GF-D8 (cell line): Measurements from ENCODE around the gene ARHGAP10.

Experiments
- DNase-seq: peaks from one replicate; lab custom pipeline; 2025; lab: John Stamatoyannopoulos, UW

Gene ARHGAP10

DNA sequence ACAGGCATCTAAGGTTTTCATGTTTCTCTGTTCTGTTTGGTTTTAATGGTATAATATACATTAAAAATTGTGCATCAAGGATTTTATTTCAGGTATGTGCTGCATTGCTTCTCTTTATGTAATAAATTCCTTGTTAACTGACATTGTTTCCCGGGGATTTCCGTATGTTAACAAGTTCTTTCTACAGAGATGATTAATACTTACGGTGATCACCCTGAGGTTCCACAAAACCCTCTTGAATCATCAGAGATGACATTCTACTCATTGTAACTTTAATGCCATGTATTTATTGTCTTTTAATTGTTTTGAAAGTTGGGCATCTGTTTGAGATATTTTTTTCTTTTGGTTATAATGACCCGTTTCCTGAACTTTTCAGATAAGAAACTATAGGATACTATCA, 37.5 kb downstream of the ARHGAP10 start:
- no peak for DNase-seq

DNA sequence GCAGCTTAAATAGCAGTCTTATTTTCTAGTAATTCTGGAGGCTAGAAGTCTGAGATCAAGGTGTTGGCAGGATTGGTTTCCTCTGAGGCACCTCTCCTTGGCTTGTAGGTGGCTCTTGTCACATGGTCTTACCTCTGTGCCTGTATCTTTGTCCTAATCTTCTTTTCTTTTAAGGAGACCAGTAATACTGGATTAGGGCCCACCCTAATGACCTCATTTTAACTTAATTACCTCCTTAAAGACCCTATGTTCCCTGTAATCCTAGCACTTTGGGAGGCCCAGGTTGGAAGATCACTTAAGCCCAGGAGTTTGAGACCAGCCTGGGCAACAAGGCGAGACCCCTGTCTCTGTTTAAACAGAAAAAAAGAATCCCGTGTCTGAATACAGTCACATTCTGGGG, 38.9 kb downstream of the ARHGAP10 start:
- no peak for DNase-seq

DNA sequence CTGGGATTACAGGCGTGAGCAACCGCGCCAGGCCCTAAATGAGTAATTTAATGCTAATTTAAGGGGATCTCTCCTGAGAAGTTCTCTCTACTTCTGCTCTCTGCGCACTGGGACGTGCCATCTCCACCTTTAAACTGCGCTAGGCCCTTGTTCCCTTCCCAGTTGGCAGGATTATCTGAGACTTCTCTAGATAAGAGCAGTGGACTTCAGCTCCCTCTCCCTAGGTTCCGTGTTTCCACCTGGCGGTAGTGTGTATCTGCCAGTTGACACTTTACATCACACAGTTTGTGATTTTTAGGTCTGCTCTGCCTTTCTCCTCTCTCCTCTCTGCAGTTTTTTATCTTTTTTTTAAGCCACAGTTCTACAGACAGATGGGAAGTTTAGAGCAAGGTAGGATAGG, 40.2 kb downstream of the ARHGAP10 start:
- no peak for DNase-seq

DNA sequence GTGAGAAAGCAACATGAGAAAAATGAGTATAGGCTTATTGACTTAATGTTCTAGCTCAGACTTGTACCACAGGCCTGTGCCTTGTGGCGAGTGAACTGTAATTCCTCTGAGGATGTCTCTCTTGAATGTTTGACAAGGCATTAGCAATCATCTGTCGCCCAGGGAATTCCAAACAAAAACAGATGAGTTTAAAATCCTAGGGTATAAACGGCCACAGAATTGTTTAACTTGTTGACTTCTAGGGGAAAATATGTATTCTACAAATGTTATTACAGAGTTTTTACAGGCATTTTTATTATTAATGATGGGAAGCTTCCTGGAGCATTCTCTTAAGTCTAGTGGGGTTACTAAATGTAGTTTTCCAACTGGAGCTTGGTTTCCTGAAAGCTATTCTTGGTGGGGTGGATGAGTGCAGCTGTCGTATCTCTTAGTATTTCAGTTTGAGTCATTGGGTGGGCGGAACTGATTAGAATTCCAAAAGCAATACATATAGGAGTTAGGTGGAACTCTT, 40.6 kb downstream of the ARHGAP10 start:
- no peak for DNase-seq

DNA sequence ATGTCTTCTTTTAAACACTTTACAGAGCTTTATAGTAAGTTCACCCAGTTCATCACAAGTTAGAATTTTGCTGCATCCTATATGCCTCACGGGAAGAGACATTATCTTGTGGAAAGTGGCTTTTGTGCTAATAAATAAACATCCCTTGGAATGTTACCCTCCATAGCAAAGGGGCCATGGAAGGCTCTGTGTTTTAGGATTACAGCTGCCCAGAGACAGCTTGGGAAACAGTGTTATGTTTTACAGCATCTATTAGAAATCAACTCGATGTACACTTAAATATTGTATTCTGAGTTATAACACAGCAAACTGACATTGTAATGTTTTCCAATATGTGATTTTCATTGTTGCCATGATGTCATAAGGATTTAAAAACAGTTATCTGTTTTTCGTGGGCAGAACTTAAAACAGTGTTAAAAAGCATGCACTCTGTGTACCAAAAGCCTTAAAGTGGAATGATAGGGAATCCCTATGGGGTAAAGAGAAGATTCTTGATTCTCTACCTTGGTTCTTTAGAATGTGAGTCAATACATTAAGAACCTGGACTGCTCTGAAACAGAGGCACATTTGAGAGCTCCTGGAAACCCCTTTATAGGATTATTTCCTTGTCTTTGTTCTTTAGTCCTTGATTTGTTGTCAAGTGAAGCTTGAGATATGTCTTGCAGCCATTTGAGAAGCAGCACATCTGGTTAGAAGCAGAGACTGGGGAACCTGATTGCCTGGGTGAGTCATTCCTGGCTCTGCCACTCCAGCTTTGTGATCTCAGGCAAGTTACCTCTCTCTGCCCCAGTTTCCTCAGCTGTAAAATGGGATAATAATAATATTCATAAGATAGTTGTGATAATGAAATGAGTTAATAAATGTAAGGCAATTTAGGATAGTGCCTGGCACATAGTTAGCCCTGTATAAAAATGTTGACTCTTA, 41.6 kb downstream of the ARHGAP10 start:
- DNase-seq = no peak

DNA sequence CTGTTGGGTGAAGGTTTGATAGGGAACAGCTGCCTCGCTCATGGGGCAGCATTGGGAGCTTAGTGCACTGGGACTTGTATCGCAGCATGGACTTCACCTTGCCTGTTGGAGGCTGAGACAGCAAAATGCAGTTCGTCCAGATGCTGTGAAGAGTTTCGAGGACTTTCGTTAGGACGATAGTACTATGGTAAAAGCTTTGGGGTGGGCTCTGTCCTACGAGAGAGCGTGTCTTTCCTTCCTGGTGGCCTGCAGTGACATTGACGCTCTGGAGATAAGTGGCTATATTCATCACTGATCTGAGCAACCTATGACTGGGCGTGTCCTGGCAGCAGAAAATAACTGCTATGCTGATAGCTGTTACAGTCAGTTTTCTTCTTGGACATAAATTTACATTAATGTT, 44.8 kb downstream of the ARHGAP10 start:
- DNase-seq = no peak

DNA sequence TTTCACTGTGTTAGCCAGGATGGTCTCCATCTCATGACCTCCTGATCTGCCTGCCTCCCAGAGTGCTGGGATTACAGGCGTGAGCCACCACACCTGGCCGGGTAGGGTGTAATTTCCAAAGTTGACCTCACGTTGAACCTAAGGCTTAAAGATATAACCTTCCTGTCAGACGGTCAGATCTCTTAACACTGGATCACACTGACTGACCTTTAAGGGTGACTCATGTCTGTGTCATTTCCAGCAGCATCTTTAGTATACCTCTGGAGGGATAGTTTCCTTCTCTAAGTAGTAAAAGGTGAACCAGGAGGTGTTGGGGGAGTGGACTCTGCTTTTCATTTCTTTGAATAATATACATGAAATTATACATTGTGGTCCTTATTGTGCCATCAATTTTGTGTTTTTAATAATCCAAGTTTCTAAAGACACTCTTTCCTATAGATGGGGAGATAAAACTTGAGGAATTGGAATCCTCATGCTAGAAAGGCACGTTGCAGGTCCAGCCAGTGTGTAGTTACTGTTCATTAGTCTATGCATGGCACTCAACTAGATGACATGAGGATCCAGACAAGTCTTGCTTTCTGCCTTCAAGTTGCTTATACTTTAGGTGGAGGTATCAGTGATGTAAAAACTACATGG, 45.7 kb downstream of the ARHGAP10 start:
- no peak for DNase-seq

DNA sequence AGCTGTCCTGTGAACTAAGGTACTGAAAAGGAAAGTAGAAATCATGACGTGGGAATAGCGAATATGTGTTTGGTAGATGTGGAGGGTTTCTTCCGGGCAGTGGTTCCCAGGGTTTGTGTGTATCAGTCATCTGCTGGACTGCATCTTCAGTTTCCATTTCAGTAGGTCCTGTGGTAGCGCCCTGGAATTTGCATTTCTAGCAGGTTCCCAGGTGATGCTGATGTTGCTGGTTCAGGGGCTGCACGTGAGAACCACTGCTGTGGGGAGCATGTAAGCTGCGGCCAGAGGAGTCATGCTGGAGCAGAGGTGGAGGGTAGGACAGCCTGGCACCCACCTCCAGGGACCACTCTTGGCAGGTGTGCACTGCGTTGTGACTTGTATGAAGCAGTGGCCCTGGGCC, 47.1 kb downstream of the ARHGAP10 start:
- DNase-seq = no peak

DNA sequence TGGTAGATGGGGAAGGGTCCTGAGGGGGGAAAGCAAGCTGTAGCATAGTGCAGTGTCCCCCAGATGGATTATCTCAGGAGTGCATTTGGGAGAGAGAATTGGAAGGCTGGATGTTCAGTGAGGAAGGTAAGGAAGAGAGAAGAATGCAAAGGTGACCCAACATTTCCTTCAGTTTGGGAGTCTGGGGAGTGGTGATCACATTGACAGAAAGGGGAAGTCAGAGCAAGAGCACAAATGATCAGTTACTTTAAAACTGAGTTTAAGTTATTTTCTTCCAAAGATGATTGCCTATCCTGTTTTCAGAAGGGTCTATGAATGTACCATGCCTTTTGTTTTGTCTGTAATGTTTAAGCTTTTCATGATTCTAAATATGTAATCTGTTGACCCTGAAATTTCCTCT, 47.6 kb downstream of the ARHGAP10 start:
- no peak for DNase-seq

DNA sequence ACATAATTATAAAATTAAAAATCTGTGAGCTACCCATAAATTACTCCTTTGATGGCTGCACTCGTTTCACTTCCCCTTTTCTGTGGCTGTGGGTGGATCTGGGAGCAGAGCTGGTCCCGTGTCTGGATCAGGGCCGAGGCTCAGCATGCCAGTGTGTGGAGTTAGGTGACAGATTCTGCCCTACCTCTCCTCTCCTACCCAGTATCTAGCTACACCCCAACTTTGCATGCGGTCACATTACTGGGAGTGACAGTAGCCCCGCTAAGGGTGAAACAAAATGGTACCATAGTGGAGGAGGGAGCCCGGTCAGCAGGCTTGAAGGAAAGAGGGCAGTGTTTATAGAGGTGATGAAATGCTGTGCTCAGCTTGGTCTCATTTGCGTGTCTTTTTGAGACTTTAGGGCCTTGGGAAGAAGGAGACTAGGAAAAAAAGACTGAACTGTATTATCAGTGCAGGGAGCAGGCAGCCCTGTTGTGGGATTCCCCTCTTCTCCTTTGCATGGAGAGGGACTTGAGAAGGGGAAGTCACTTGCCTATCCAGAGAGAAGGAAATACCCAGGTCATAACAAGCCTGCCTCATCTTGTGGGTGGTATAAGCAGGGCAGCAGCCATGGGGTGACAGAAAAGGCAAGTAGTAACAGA, 48.4 kb downstream of the ARHGAP10 start:
- DNase-seq = peak; percentile 10

DNA sequence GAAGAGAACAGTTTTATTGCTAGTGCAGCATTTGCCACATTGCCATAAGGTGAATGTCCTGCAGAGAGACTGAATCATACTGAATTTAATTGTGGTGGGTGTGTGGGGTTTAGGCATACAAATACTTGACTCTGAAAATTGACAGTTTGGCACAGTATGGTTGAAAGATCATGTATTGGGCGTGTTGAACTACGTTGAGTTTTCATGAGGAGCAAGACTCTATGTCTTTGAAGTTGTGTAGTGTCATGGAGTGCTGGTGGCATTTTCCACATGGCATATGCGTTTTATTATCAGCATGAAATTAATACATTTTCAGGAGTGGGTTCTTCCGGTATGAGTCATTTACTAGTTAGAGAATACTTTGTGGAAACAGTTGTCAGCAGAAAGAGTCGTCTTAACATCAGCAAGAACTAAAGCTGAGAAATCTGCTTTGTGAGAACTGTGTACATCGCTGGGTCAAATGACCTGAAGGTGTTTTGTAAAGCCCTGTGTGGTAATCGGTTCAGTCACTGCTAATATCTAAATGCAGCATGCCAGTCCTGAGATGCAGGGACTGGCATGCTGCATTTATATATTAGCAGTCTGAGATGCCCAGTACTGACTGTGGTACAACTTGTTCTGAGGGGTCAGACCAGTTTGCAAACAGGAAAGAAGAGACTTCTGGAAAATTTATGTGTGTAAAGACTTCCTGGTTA, 50.3 kb downstream of the ARHGAP10 start:
- DNase-seq = no peak

DNA sequence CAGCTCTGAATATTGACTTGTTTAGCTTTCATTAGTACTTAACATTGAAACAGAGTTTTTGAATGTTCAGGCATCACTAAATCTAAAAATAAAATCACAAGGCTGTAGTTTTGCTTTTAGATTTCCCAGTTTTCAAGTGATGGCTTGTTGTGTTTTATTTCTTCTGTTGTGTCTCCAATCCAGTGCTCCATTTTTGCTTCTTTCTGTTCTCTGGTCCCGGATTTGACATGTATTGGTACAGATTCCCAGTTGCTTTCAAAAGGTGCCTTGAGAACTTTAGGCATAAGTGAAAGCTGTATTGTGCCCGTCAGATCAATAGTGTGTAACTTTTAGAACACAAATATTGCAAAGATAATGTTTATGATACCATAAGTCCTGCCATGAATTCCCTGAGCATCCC, 53.2 kb downstream of the ARHGAP10 start:
- no peak for DNase-seq

DNA sequence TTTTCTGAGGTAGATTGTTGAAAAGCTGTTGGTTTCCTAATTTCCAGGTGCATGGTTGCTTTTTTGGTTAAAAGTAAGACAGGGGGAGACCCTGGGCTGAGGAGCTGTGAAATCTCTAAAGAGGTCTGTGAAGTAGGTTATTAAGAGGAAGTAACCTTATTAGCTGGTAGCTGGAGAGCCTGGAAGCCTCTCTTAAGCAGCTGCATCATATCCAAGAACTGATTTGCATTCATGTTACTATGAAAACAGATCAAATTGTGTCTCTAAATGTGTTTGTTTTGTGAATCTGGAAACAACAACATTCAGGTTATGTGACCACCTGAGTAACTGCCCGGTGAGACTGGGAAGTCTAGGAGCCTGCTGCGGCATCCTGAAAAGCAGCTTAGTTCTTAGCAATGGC, 54.1 kb downstream of the ARHGAP10 start:
- no peak for DNase-seq

DNA sequence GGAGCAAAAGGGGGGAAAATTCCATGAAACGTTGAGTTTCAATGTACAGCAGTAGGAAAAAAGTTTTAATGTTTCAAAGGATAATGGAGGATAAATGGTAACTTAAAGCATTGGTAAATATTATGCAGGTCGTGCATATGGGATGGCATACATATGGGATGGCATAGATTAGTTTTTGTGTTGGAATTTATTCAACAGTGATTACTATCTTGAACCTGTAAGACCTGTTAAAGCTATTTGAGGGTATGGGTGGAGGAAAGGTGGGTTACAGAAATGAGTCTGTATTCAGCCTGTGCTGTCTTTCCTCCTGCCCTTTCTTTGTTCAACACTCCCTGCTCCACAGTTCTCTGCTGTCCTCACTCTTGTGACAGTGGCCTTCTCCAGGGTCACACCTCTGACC, 54.6 kb downstream of the ARHGAP10 start:
- no peak for DNase-seq

DNA sequence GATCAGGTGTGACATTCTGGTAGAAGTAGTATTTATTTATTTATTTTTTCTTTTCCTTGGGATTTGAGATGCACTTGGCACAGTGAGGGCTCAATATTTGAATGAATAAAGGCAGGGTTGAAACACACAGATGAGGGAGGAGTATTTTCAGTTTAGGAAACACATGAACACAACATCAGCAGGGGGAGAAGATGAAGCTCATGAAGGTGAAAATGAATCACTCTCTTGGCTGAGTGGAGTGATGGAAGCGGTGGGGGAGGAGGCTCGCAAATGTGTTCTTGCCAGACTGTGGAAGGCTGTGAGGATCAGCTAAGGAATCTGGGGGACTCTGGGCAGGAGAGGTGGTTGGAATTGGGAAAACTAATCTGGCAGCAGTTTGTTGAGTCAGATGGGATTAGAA, 55.3 kb downstream of the ARHGAP10 start:
- DNase-seq = no peak

DNA sequence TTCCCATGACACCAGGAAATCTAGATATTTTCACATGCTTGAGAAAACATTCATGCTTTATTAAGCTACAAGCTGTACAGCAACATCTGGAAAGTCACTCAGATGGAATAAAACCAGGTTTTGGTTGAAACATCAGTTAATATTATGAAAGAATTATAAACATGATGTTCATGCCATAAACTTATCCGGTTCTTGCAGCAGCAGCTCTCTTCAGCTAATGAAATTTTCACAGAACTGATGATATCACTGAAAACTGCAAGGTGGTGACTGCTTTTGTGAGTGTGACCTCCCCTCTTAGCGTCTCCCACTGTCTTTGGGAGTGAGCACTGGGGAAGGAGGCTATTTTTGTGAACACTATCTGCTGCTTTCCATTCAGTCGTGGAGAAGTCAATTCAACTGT, 56.9 kb downstream of the ARHGAP10 start:
- no peak for DNase-seq

DNA sequence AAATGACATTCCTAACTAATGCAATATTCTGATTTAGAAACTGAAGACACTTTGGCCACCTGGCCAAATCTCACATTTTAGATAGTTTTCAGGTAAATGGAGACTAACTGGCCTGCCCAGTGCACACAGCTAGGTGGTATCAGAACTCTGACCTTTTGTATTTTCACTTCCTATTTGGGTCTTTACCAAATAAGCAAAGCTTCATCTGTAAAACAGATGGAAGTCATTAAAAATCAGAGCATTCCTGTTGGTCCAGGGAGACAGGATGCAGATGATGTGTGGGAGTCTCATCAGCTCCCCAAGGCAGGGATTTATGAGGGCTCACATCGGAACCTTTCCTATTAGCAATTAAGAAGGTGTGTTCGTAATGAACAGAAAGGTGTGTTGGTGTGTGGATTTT, 57.7 kb downstream of the ARHGAP10 start:
- DNase-seq = no peak

DNA sequence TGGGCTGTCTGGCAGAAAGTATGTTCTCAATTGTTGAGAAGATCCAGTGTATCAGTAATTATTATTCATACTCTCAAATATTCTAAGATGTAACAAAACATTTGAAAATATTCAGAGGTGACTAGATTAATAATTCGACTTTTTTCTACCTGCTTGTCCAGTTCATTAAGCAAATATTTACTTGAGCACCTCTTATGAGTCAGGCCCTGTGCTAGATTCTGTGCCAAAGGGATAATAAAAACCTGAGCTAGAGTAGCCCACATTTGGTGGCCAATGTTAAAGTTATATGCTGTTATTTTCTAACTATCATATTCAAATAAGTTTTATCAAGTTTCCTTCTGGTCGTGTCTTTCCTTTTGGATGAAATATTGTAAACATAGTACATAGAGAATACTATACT, 58.5 kb downstream of the ARHGAP10 start:
- no peak for DNase-seq

DNA sequence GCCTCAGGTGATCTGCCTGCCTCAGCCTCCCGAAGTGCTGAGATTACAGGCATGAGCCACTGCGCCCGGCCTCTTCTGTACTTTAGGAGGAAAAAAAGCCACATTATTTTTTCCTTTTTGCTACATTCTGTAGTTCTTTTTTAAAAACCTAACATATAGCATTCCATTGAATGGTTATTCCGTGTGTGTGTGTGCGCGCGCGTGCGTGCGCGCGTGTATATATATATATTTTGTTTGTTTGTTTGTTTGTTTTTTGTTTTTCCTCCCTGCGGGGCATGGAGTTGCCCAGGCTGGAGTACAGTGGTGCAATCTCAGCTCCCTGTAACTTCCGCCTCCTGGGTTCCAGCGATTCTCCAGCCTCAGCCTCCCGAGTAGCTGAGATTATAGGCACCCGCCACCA, 59.5 kb downstream of the ARHGAP10 start:
- no peak for DNase-seq

DNA sequence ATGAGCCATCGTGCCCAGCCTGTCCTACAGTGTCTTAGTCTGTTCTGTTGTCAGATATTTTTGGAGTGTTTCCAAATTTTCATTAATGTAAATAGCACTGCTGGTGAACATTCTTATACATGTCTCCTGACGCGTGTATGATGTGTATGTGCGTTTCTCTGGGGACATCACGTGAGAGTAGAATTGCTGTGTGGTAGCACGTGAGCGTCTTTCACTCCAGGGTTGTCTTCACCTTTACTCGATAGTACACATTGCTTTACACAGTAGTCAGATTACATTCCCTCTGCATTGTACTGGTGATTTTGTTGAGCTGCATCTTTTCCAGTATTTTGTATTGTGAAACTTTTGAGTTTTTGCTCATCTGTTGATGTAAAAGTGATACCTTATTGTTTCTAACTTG, 60.0 kb downstream of the ARHGAP10 start:
- no peak for DNase-seq

DNA sequence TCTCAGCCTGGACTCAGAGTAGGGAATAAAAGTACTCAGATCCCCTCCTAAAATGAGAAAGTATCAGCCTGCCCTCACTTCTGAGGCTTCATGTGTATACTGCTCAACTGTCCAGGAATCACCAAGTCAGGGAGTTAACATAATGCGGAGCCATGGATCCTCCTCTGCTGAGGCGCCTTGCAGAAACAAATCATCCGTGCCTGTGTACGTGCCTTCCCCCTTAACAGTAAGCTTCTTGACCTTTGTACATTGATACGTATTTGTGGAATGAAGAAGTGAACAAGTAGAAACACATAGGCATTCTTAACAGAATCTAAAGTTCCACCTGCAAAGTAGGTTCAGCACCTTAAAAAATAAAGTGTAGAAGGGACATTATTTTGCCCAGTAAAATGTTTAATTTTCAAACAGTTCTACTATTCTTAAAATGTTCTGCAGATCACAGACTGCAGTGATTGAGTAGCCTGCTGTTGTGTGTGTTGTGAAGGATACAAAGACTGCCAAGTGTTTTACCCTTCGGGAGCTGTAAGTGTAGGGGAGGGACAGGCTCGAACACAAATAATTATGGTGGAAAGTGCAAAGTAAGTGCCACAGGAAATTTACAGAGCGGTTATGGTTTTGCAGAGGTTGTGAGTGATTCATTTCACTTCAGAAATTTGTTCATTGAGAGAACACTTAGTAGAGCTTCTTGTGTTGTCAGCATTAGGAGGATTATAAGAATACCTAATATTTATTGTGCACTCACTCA, 61.9 kb downstream of the ARHGAP10 start:
- DNase-seq = no peak

DNA sequence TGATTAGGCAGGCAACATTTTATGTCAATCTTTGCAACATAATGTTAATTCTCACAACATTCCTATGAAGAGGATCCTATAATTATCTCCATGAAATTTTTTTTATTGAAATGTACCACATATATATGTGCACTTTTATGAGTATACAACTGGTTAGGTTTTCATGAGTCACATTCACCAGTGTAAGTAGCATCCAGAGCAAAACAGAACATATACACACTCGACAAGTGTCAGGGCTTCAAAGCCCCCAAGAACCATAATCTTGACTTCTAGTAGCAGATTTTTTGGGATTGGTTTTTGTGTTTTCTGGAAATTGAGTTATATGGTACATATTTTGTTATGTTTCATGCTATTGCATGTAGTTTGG, 62.4 kb downstream of the ARHGAP10 start:
- no peak for DNase-seq
